HG03064 (cell line): ENCODE results near the gene ADAMTSL4.

Experiments
- ATAC-seq: cut with Tn5 transposase; IDR thresholded peaks from one replicate; pipeline ENCODE4 v1.9.1; 2021; ENCODE audit warnings: low read depth; ENCODE audit not compliant: unreplicated experiment

Gene ADAMTSL4

DNA sequence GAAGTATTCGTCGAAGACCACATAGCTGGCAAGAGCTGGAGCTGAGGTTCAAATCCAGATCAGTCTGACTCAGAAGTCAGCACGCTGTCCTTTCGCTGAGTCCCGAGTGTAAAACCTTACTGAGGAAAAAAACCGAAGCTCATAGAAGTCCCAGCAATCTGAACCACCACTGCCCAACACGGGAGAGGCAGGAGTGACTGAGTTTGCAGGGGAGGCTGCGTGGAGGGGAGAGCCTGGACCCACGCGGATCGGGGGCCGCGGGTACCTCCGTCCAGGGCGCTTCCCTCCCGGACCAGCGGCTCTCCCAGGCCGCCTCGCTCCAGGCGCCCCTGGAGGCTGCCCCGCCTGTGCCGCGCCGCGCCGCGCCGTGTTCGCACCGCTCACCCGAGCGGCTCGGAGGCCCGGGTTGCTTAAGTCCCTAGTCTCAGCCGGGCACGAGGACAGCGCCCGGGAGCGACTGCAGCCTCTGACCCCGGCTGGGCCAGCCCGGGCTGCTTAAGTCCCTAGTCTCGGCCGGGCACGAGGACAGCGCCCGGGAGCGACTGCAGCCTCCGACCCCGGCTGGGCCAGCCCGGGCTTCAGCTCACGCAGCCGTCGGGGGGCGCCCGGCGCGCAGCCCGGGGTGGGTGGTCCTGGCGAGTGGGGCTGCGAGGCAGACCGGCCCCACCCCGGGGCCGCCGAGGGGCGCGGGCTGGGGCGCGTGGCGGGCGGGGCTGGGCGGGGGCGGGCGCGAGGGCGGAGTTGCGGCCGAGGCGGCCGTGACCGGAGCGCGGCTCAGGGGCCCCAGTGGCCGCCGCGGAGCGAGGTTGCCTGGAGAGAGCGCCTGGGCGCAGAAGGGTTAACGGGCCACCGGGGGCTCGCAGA, at the start of gene ADAMTSL4:
Gene ADAMTSL4, plus strand, starts transcription at position 777 of the 864 bp plus-strand sequence. CDS start 2,881 bp downstream, outside the sequence.
- no peak for ATAC-seq

GRCh38 chr1:150505431-150505830, 43.8 kb upstream of the ADAMTSL4 start:
- no peak for ATAC-seq

DNA sequence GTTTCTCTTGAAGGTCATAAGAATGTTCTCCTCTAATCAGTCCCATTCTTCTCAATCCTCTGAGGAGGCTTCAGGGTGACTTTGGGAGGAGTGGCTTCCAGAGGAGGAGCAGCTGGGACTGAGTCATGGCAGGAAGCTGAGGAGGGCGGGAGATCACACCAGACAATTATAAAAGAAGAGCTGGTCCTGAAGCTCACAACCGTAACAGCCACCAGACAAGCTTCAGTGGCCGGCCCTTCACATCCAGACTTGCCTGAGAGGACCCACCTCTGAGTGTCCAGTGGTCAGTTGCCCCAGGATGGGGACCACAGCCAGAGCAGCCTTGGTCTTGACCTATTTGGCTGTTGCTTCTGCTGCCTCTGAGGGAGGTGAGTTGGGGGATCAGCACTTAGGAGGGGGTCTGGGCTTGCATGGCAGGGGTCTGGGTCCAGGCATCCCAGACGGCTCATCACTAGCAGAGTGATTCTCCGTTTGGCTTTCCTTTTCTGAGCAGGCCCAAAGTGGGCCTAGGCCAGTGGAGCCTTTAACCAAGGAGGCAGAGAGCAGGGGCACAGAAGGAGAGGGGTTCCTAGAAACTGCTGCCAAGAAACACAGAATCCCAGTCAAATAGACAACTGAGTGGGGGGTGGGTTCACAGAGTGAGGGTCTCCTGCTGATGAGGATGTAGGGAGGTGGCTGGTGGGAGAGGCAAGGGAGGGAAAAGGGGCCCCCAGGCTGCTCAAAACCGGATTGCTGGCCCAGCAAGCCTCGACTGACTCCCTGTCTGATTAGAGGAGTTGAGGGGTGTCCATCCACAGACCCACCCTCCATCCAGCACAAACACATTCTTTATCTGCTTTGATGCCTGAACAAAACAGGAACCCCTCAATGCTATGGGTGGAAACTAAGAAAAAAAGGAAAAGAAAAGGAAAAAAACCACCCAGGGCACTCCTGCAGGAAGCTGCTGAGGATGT, 41.0 kb upstream of the ADAMTSL4 start, which contains the start of gene ECM1:
Gene ECM1, plus strand, starts transcription at position 198 of the 953 bp plus-strand sequence. Its CDS starts 101 bp downstream, at position 299.
- ATAC-seq = no peak

GRCh38 chr1:150508982-150509381, 40.2 kb upstream of the ADAMTSL4 start:
- ATAC-seq = no peak

DNA sequence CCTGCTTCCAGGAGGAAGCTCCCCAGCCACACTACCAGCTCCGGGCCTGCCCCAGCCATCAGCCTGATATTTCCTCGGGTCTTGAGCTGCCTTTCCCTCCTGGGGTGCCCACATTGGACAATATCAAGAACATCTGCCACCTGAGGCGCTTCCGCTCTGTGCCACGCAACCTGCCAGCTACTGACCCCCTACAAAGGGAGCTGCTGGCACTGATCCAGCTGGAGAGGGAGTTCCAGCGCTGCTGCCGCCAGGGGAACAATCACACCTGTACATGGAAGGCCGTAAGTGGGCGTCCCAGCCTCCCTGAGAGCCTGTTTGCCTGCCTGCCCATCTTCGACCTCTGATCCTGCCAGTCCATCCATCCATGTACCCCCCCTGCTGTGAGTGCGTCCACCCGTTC, 37.7 kb upstream of the ADAMTSL4 start:
- no peak for ATAC-seq

- ATAC-seq = no peak
These were observed 37.1 kb upstream of the ADAMTSL4 start for GRCh38 chr1:150511985-150512660.

DNA sequence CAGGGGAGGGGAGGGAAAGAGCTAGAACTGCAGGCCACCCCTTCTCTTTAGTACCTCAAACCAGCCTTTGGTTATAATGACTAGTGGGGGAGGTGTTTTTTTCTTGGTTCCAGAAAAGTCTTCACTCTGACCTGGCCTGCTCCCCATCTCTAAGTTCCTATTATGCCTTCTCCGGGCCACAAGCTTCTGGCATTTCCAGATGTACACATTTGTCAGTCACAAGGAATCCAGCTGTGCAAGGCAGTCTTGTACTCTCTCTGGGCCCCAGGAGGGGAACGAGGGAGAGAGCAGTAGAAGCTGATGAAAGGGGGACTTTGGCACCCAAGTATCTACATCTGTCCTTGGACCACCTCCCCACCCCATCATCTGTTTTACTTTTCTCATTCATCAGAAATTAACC, 36.4 kb upstream of the ADAMTSL4 start:
- no peak for ATAC-seq

- no peak for ATAC-seq
These were observed 35.8 kb upstream of the ADAMTSL4 start for GRCh38 chr1:150513351-150513791.

DNA sequence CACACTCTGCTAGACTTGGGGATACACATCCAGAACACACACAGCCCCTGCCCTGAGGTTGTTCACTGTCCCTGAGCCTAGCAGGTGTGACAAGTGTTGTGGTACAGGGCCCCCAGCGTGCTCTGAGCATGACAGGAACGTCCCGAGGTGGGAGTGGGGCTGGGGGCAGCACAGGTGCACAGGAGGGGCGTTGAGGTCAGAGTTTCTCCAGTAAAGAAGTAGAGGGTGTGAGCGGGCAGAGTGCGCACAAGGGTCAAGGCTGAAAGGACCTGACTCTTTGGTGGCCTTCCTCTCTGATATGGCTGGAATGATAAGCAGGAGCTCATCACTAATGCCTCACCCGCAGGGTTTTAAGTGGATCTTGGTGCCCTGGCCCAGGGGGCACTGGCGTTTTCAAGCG, 34.9 kb upstream of the ADAMTSL4 start:
- ATAC-seq = no peak

- no peak for ATAC-seq
These were observed 34.3 kb upstream of the ADAMTSL4 start for GRCh38 chr1:150514913-150515327.

DNA sequence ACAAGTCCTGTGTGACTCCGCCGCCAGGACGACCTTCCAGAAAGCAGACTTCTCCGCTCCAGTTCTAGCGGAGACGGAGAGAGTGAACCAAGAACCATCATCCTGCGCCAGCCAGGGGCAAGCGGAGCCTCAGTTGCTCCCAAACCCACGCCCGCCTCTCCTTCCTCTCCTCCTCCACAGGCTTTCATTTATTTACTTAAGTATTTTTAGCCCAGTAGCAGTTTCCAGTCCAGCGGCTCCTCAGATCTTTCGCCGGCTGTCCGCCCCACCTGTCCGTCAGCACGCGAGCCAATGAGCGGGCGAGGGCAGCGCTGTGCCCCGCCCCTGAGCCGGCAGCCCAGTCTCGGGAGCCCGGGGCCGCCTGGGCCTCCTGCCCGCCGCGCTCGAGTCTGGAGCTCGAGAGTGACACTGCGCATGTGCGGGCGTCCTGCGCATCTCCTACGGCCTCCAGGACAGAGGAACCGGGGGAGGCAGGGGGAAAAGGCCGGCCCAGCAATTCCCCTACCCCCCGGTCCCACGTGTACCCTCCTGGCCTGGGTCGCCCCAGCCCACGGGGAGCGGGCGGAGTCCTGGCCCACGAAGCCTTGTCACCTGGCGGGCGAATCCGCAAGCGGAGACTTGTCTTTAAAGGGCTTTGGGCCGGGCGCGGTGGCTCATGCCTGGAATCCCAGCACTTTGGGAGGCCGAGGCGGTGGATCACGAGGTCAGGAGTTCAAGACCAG, 33.7 kb upstream of the ADAMTSL4 start, which contains the start of gene FALEC:
Gene FALEC, plus strand, starts transcription at position 425 of the 722 bp plus-strand sequence.
- ATAC-seq = peak; percentile 89

DNA sequence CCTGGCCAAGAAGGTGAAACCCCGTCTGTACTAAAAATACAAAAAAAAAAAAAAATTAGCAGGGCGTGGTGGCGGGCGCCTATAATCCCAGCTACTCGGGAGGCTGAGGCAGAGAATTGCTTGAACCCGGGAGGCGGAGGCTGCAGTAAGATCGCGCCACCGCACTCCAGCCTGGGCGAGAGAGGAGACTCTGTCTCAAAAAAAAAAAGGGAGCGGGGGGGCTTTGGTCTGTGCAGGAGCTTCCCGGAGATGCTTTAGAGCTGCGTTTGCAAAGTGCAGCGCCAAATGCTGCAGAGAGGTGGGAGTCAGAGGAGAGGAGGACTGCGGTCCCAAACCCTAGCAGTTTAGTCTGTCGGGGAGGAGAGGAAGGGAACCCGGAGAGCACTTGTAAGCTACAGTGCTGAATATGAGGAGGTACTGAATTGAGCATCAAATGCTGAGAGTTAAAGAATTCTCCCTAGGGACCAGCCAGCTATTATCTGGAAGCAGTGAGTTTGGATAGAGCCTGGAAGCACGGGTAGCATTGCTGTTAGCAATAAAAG, 33.1 kb upstream of the ADAMTSL4 start:
- no peak for ATAC-seq

GRCh38 chr1:150516616-150517015, 32.6 kb upstream of the ADAMTSL4 start:
- no peak for ATAC-seq

- no peak for ATAC-seq
These were observed 27.8 kb upstream of the ADAMTSL4 start for GRCh38 chr1:150521196-150521968.

DNA sequence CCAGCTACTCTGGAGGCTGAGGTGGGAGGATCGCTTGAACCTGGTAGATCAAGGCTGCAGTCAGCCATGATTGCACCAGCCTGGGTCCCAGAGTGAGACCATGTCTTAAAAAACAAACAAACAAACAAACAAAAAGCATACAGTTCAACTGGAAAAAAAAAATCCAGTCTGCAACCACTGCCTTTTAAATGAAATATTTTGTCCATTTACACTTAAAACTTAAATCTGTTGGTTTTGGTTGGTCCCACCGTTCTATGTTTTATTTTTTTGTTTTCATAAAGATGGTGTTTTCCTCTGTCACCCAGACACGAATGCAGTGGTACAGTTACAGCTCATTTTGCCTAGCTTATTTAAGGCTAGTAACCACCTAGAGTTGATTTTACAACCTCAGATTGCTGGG, 23.9 kb upstream of the ADAMTSL4 start:
- no peak for ATAC-seq

DNA sequence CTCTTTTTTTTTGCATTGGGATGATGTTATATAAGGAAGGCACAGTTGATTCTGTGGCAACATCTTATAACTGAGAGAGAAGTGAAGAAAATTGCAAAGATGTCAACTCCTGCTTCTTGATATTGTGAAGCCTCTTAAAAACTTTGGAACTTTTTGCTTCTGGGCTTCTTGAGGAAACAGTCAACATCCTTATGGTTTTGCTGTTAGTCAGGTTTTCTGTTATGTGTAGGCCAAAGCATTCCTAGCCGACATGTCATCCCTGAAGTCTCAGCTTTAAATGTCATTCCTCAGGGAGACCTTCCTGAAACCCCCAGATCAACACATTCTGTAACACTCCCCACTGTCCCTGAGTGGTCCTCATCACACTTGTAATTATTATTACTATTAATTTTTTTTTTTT, 21.0 kb upstream of the ADAMTSL4 start:
- no peak for ATAC-seq

DNA sequence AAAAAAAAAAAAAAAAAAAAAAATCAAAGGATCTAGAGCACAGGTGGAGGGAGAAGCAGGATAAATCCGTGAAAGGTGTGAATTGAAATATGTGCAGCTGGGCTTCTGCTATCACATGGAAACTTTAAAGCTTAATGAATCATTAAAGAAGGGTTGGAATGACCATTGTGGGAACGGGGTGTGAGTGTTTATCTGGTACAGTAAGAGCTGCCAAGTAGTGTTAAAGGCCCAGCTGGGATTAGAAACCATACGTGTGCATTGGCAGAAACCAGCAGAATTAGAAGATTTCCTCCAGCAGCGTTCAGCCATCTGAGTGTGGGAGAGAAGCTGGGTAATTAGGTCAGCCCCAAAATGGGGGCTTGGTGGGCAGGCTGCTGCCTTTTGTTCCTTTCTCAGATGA, 20.2 kb upstream of the ADAMTSL4 start:
- ATAC-seq = no peak

GRCh38 chr1:150530491-150531159, 18.6 kb upstream of the ADAMTSL4 start:
- ATAC-seq = no peak
